Glutamatergic neuron (in vitro differentiated cells): ENCODE data around the gene PPP1R14C. TPM values are rescaled to one million over a fixed set of nuclear protein-coding genes. Genes with fewer than 3 reads are reported as not detected.

ENCODE experiments used
- DNase-seq: peaks from one replicate; pipeline ENCODE4 v3.0.0; 2022
- H3K27ac Mint-ChIP-seq: one replicate; pipeline ENCODE4 v1.8.0; 2020; ENCODE audit warnings: mild to moderate bottlenecking, mixed read lengths, inconsistent platforms; ENCODE audit not compliant: unreplicated experiment
- H3K27me3 Mint-ChIP-seq: one replicate; pipeline ENCODE4 v1.8.0; 2020; ENCODE audit warnings: mild to moderate bottlenecking, moderate library complexity, mixed read lengths, inconsistent platforms; ENCODE audit not compliant: unreplicated experiment
- H3K36me3 Mint-ChIP-seq: one replicate; pipeline ENCODE4 v1.8.0; 2020; ENCODE audit warnings: mild to moderate bottlenecking, mixed read lengths, inconsistent platforms; ENCODE audit not compliant: unreplicated experiment
- H3K4me1 Mint-ChIP-seq: one replicate; pipeline ENCODE4 v1.8.0; 2020; ENCODE audit warnings: mild to moderate bottlenecking, low read depth, mixed read lengths, inconsistent platforms; ENCODE audit not compliant: unreplicated experiment
- H3K4me3 Mint-ChIP-seq: one replicate; pipeline ENCODE4 v1.8.0; 2020; ENCODE audit warnings: mild to moderate bottlenecking, mixed read lengths, inconsistent platforms; ENCODE audit not compliant: unreplicated experiment
- H3K9me3 Mint-ChIP-seq: one replicate; pipeline ENCODE4 v1.8.0; 2020; ENCODE audit warnings: mild to moderate bottlenecking, moderate library complexity, mixed read lengths, inconsistent platforms; ENCODE audit not compliant: unreplicated experiment
- total RNA-seq: library from RNA; stranded (reverse); fragmentation: NEBNext Ultra II Directional; extraction: Animal tissue kit (Norgen Biotek cat#: 25700); gene quantifications from one replicate; pipeline ENCODE4 v1.2.1, GENCODE V29; 2021; ENCODE audit not compliant: unreplicated experiment
- TF ChIP-seq, protein P1 (sequence below): fragments of 200-600 bp; sonication (generic); IDR thresholded peaks from one replicate; pipeline ENCODE4 v1.5.0; 2021; ENCODE audit not compliant: partially characterized antibody, unreplicated experiment

PPP1R14C gene
- total RNA-seq, 1 donor from 2014 or later: 4.1 TPM

- Mint-ChIP-seq H3K27ac (no peak overlapping the region), H3K27me3 (no peaks in the 10 kb centered on the region), H3K9me3 (no peaks in the 10 kb centered on the region), H3K4me1 (peaks cover 5% of the 10 kb centered on the region), H3K36me3 (no peaks in the 10 kb centered on the region), H3K4me3 (no peak overlapping the region)
- DNase-seq: no peak
- TF ChIP-seq, protein P1, sequence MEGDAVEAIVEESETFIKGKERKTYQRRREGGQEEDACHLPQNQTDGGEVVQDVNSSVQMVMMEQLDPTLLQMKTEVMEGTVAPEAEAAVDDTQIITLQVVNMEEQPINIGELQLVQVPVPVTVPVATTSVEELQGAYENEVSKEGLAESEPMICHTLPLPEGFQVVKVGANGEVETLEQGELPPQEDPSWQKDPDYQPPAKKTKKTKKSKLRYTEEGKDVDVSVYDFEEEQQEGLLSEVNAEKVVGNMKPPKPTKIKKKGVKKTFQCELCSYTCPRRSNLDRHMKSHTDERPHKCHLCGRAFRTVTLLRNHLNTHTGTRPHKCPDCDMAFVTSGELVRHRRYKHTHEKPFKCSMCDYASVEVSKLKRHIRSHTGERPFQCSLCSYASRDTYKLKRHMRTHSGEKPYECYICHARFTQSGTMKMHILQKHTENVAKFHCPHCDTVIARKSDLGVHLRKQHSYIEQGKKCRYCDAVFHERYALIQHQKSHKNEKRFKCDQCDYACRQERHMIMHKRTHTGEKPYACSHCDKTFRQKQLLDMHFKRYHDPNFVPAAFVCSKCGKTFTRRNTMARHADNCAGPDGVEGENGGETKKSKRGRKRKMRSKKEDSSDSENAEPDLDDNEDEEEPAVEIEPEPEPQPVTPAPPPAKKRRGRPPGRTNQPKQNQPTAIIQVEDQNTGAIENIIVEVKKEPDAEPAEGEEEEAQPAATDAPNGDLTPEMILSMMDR: no peak
Observed at GRCh38 chr6:150248300-150248699, 105.5 kb downstream of the PPP1R14C start.

- Mint-ChIP-seq H3K27me3 (no peaks in the 10 kb centered on the region), H3K4me1 (peaks cover 5% of the 10 kb centered on the region), H3K4me3 (no peak overlapping the region), H3K27ac (no peak overlapping the region), H3K9me3 (no peaks in the 10 kb centered on the region), H3K36me3 (no peaks in the 10 kb centered on the region)
- no peak for DNase-seq
- TF ChIP-seq, protein P1: no peak
Observed at GRCh38 chr6:150249261-150249660, 106.4 kb downstream of the PPP1R14C start.

DNA sequence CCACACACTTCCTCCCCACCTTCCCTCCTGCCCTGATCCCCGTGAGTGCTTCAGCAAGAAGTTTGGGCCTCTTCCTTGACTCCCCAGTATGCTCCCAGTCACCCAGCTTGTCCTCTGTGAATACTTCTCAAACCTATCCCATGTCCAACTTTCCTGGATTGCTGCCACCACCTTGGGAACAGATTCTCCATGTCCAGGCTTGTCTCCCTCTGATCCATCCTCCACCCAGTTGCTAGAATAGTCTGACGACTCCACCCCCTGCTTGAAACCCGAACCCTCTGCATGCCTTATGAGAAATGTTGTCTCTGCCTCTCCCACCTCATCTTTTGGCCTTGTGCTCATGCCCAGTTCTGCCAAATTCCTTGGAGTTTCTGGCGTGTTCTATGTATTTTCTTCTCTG is 108.0 kb downstream of the PPP1R14C start:
- H3K9me3 Mint-ChIP-seq: peaks cover 2% of the 10 kb centered on the region
- H3K4me3 Mint-ChIP-seq: no peak overlapping the region
- no peaks in the 10 kb centered on the region for H3K36me3 Mint-ChIP-seq
- TF ChIP-seq, protein P1: no peak
- H3K4me1 Mint-ChIP-seq: peaks cover 5% of the 10 kb centered on the region
- DNase-seq: no peak
- H3K27me3 Mint-ChIP-seq: no peaks in the 10 kb centered on the region
- H3K27ac Mint-ChIP-seq: no peak overlapping the region

- Mint-ChIP-seq H3K4me3 (no peak overlapping the region), H3K27ac (no peak overlapping the region), H3K36me3 (no peaks in the 10 kb centered on the region), H3K4me1 (peaks cover 5% of the 10 kb centered on the region), H3K9me3 (peaks cover 2% of the 10 kb centered on the region), H3K27me3 (no peaks in the 10 kb centered on the region)
- no peak for DNase-seq
- TF ChIP-seq, protein P1: no peak
Observed at GRCh38 chr6:150251566-150252186, 108.8 kb downstream of the PPP1R14C start.

GRCh38 chr6:150252714-150253444 is 110.0 kb downstream of the PPP1R14C start:
- Mint-ChIP-seq H3K27ac (no peak overlapping the region), H3K9me3 (peaks cover 2% of the 10 kb centered on the region), H3K36me3 (no peaks in the 10 kb centered on the region), H3K4me1 (peaks cover 5% of the 10 kb centered on the region), H3K27me3 (no peaks in the 10 kb centered on the region), H3K4me3 (no peak overlapping the region)
- TF ChIP-seq, protein P1: no peak
- no peak for DNase-seq
